ENCODE data around the gene GIMAP1.

Gene GIMAP1

DNA sequence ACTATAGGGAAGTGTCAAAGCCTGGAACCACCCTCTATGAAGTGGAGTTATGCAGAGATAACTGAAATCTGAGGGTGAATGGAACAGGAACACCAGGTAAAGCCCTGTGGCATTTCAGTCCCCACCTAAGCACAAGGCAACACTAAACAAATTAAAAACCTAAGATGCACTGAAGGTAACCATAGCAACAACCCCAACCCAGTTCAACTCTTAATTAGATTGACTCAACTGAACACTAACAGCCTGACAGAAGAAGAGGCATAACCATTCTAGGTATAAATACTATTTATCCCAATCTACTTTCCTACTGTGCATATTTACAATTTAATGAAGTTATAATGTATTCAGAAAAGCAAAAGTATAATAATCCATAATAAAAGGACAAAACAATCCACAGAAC lies 11.6 kb downstream of the GIMAP1 start:
- TF ChIP-seq, protein P1, sequence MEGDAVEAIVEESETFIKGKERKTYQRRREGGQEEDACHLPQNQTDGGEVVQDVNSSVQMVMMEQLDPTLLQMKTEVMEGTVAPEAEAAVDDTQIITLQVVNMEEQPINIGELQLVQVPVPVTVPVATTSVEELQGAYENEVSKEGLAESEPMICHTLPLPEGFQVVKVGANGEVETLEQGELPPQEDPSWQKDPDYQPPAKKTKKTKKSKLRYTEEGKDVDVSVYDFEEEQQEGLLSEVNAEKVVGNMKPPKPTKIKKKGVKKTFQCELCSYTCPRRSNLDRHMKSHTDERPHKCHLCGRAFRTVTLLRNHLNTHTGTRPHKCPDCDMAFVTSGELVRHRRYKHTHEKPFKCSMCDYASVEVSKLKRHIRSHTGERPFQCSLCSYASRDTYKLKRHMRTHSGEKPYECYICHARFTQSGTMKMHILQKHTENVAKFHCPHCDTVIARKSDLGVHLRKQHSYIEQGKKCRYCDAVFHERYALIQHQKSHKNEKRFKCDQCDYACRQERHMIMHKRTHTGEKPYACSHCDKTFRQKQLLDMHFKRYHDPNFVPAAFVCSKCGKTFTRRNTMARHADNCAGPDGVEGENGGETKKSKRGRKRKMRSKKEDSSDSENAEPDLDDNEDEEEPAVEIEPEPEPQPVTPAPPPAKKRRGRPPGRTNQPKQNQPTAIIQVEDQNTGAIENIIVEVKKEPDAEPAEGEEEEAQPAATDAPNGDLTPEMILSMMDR (IDR thresholded peaks at IDR 0.05): no peak
- Histone ChIP-seq H3K27ac (no peak overlapping the region), H3K9me3 (peaks cover 0 to 12% (median 5%) of the 10 kb centered on the region in 3 donors), H3K36me3 (no peaks in the 10 kb centered on the region), H3K27me3 (no peaks in the 10 kb centered on the region), H3K4me3 (no peak overlapping the region), H3K4me1 (no peaks in the 10 kb centered on the region)
- intact Hi-C loops (cut with DNase I; ENCODE audit: low total_unique reads): no loop called here
- no peak for DNase-seq

DNA sequence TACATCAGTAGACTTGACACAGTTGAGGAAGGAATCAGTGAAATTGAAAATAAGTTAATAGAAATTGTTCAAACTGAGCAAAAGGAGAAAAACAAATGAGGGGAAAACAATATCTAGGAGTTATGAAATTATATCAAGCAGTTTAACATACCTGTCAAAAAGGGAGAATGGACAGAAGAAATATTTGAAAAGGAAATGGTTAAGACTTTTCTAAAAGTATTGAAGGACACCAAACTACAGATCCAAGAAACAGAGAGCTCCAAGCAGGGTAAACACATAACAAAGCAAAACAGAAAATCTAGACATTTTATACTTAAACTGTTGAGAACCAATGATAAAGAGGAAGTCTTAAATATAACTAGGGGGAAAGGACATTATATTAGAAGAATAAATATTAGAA lies 12.2 kb downstream of the GIMAP1 start:
- Histone ChIP-seq H3K36me3 (no peaks in the 10 kb centered on the region), H3K27ac (no peak overlapping the region), H3K4me3 (no peak overlapping the region), H3K9me3 (peaks cover 0 to 12% (median 5%) of the 10 kb centered on the region in 3 donors), H3K27me3 (no peaks in the 10 kb centered on the region), H3K4me1 (no peaks in the 10 kb centered on the region)
- TF ChIP-seq, protein P1 (IDR thresholded peaks at IDR 0.05): no peak
- no peak for DNase-seq
- intact Hi-C loops (cut with DNase I; ENCODE audit: low total_unique reads): no loop called here

DNA sequence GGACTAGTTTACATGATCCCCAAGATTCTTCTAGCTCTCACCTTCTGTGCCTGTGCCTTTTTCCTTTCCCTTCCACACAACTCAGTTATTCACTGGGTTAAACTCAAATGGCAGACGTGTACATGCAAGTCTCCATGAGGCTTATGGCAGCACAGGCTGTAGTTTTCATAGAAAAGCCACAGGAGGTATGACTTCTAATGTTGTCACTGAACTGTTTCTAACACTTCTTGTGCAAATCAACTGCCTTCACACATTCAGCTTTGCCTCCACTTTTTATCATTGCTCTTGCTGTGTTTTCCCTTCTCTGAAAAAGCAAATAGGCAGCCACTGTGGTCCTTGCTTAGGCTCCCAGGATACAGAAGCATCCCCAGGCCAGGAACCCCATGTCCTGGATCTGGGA lies 15.5 kb downstream of the GIMAP1 start:
- Histone ChIP-seq H3K27ac (no peak overlapping the region), H3K9me3 (peaks cover 0 to 12% (median 5%) of the 10 kb centered on the region in 3 donors), H3K4me3 (no peak overlapping the region), H3K36me3 (no peaks in the 10 kb centered on the region), H3K27me3 (no peaks in the 10 kb centered on the region), H3K4me1 (no peaks in the 10 kb centered on the region)
- intact Hi-C loops (cut with DNase I; ENCODE audit: low total_unique reads): no loop called here
- TF ChIP-seq, protein P1 (IDR thresholded peaks at IDR 0.05): no peak
- no peak for DNase-seq

DNA sequence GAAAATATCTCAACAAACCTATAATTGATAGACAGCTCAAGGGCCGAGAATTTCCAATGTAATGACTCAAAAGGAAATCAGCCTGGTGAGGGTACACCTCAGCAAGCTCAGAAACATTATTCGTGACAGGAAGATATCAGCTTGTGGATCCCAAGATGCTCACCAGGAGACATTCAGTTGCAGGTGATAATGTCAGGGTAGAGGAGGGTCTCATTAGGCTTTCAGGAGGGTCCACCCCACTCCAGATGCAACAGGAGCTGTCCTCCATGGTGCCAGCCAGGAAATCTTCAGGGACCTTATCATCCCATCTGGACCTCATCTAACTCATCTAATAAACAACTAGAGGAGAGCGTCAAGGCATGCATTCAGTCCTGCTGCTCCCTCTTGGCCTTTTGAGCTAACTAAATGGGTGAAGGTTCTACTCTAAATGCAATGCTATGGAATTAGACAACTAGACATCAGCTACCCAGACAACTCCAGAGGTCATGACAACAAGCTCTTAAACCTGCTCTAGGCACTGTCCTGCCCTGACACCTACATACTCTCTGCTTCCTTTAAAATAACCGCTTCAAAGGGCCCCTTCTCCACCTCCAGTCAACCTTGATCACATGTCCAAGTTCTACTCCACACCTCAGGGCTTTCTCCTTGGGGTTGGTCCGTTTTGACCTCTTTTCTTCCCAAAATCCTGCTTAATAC lies 16.5 kb downstream of the GIMAP1 start:
- no peaks in the 10 kb centered on the region for H3K4me1 ChIP-seq
- DNase-seq: no peak
- intact Hi-C loops (cut with DNase I; ENCODE audit: low total_unique reads): no loop called here
- H3K4me3 ChIP-seq: no peak overlapping the region
- no peaks in the 10 kb centered on the region for H3K27me3 ChIP-seq
- peaks cover 0 to 8% (median 2%) of the 10 kb centered on the region in 3 donors for H3K9me3 ChIP-seq
- H3K36me3 ChIP-seq: no peaks in the 10 kb centered on the region
- TF ChIP-seq, protein P1 (IDR thresholded peaks at IDR 0.05): no peak
- H3K27ac ChIP-seq: no peak overlapping the region

DNA sequence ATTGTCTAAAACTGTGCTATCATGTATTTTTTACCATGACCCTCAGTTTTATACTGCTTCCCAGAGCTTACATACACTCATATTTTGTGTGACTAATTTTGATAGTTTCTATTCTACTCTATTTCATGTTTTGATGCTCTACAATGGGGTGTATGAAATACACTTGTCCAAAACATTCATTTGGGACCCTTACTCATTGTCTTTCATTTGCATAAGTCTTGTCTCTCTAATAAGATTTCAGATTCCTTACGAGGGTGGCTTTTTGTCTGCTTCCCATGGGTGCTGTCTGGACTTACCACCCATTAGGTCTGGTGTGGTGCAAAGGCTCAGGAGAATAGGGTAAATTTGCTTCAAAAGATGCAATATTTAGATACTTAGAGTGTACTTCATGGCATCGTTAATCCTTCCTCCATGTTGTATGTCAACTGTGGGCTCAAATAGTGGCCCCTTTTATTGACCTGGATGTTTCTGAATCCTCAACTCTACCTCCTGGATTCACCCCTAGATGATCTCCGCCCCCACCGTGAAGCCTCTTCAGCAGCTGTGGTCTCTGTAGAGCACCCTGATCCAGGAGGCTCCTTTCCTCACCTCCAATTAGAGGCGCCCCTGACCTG lies 17.2 kb downstream of the GIMAP1 start:
- Histone ChIP-seq H3K27ac (no peak overlapping the region), H3K27me3 (no peaks in the 10 kb centered on the region), H3K4me3 (no peak overlapping the region), H3K36me3 (no peaks in the 10 kb centered on the region), H3K4me1 (no peaks in the 10 kb centered on the region), H3K9me3 (peaks cover 0 to 1% (median 0%) of the 10 kb centered on the region in 3 donors)
- no peak for DNase-seq
- TF ChIP-seq, protein P1 (IDR thresholded peaks at IDR 0.05): no peak
- intact Hi-C loops (cut with DNase I; ENCODE audit: low total_unique reads): no loop called here

Data from tibial artery (tissue), 4 donors.